ENCODE results near the gene PRKCZ.

The PRKCZ gene

DNA sequence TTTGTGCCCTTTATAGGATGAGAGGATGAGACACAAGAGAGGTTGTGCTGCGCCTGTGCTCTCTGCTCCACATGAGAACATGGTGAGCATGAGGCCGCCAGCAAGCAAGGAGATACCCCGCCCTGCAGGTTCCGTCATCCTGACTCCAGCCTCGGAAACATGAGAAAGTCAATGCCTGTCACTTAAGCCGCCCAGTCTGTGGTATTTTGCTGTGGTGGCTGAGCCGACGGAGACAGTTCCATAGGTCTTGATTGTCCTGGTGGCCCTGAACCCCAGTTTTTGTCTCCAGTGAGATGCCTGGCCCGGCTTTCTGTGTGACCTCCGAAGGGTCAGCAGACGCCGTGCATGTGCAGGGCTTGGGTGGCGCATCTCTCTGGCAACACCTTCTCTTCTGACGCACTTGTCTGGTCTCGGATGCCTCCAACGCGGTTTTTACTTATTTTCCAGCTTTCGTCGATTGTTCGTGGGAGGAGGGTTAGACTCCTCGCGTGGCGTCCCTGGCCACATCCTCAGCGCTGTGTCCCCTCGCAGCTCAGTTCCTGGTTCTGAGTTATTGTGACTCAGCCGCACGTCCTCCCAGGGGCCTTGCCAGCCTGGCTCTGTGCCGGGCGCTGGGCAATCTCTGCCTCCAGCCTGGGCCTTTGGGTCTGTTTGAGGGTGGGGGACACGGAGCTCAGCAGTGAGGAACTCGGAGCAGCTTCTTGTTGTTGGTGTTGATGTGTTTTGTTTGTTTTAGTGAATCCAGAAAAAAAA is 74.4 kb downstream of the PRKCZ start:
- no peak for DNase-seq

DNA sequence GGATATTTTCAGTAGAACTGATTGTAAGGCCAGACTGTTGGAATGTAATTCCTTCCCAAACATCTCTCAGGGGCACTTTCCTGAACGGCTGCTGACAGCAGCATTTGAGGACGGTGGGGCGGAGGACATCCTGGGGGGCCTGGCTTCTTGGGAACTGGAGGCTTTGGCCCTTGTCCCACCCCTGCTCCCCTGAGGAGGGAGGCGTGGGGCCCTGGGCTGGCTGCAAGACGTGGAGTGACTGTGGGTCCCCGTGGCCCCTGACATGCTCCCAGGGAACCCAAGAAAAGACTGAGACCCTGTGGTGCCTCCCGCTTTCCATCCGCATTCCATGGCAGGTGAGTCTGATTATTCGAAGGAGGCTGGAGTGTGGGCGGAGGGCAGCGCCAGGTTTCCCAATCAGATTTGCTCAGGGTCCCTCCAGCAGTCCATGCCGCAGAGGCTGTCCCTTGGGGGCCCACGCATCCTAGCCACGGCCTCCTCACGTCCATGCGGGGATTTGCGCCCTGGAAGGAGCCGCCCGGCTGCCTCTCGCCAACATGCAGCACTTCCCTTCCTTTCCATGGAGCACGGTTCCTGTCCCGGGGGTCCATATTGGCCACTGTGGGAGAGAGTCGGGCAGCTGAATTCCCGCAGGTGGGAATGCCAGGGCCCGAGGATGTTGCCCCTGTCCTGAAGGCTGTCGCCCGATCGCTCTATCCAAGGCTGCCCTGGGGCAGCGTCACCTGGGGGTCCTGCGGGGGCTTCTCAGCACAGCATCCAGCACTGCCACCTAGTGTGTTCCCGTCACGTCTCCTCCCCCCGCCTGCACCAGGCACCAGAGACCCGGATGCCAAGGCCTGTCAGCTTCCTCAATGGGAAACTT is 75.4 kb downstream of the PRKCZ start:
- no peak for DNase-seq

DNA sequence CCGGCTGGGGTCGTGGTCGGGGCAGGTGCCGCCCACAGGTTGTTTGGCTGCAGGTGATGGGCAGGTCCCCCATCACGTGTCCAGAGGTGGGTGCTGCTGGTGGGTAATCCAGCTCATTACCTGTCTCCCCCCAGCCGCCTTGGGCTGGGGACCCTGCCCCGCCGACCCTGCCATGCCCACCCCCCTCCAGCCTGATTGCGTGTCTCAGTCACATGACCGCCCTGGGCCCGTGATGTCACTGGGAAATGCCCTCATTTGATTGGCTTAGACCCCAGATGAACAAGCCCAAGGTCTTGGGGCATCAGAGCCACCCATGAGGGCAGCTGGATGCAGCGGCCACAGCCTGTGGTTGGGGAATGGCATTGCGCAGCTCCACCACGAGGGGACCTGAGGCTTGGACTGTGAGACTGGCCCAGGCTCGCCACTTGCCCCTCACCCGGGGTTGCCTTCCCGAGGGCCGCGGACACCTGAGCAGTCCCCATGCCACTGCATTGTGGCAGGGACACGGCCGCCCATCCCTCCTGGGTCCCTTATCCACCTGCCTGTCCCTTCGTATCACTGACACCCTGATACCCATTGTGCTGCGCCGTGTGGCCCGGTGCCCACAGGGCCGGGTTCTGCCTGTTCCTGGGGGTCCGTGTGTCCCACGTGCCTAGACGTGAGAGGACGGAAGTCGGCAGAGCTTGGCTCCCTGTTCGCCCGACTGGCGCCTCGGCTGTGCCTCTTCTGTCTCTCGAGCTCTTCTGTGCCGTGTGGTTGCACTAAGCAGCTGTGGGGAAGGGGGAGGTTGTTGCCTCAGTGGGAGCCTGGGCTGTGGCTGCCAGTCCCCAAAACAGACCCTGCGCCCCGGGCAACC is 76.3 kb downstream of the PRKCZ start:
- peak in 1 of 2 experiments; percentile 25 for DNase-seq

DNA sequence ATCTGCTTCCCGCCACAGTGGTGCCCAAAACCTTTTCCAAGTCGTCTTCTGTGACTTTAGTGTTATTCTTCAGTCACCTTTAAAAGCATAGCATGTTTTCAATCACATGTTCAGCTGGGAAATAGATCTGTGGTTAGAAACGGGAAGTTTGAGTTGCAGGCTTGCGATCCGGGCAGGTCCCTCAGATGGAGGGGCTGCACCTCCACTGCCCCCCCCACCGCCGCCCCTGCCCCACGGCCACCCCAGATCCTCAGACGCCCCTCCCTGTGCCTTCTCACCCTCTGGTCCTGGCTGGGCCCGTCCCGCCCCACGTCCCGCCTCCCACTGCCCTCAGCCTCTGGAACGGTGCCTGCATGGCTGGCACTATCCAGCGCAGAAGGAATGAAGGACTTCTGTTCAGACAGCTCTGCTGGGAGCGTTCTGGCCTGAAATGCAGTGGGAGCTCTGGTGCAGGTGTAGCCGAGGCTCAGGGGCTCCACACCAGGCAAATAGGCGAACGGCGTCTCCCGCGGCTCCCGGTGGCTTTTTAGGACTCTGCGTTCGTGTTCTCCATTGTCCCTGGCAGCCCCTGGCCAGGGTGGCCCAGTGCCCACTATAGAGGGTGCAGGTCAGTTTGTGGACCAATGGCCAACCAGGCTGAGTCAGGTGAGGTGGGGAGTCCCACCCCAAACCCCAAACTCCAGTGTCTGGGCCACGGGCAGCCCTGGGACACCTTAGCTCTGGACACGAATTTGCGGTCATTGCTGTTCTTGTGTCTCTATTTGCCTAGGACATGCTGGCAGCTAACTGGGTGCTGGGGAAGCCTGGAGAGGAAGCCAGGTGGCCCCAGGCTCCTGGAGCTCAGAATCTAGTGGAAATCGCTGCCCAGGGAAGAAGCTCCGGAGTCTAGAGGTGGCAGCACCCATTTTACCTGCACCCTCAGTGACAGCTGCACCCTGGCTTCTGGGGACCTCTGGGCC is 77.3 kb downstream of the PRKCZ start:
- no peak for DNase-seq

DNA sequence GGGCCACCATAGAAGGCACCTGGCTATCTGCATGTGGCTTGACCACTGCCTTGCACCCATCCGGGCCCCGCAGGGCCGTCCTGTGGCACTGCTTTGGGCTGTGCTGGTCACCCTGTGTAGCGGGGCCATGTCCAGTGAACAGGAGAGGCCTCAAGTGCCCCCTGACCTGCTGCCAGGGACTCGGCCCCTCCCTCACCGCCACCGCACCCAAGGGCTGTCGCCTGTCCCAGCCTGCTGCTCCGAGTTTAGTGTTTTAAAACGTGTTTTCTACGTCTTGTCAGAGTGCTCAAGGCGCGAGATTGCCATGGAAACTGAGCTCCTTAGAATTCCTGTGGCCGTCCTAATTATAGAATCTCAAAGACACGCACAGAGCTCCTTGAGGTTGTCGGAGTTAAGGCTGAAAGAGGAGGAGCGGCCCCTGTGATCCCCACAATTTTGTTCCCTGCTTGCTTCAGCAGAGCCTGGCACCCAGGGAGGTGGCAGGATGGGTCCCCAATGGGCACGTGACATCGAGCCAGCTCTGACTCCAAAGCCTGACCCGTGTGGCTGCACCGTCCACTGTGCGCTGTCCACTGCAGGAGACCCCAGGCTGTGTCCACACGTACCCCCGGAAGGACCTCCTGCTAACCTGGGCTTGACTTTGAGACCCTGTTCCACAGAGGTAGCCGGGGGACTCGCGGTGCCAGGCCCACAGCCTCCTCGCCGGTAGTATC is 78.1 kb downstream of the PRKCZ start:
- DNase-seq, result no peak

DNA sequence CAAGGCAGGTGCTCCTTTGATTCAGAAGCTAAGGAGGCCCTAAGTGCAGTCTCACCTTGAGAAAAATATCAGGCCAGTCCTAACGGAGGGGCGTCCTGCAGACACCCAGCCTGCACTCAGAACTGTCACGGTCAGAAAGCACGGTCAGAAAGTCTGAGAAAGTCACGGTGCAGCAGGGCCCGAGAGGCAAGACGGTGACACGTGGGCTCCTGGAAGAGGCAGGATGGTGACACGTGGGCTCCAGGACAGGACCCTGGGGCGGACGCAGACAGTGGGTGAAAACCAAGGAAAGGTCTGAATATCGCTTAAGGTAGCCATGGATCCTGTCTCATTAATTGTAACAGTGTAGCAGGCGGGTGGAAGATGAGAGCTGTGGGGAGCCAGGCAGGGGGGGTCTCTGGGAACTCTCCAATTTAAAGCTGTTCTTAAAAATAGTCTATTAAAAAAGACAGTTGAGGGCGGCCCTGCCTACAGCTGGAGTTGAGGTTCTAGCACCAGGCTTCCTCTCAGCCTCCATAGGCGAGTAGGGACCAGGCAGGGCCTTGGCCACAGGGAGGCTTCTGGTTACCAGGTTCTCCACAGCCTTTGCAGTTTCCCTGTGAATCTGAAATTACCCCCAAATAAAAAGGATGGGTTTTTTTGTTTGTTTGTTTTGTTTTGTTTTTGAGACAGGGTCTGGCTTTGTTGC is 79.2 kb downstream of the PRKCZ start:
- no peak for DNase-seq

DNA sequence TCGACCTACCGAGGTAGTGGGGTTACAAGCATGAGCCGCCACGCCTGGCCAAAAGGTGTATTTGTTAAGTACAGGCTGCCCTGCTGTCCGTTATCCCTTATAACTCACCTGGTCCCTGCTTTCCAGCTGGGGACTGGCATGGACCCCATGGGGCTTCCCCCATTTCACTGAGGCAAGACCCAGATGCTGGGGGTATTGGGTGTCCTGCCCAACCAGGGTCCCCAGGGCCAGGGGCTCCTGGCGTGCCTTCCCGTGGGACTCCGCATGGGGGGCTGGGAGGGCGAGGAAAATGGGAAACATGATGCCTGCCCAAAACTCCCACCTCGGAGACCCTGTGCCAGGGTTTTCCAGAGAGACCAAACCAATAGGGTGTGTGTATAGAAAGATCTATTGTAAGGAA is 79.9 kb downstream of the PRKCZ start:
- DNase-seq, result no peak

DNA sequence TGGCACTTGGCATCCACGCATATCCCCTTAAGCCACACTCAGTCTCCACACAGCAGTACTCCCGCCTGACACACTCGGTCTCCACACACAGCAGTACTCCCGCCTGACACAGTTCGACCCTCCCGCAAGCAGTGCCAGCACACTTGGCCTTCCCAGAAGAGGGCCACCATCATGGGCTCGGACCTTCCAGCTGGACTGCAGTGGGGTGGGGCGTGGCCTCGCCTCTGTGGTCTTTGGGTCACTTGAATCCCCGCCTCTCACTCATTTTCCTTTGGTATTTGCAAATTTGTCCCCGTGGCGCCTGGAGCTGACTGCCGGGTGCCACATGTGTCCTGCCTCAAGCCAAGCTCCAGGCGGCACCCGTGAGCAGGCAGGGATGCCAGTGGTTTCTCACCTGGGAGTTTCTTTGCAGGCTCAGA is 80.7 kb downstream of the PRKCZ start:
- DNase-seq, result no peak

DNA sequence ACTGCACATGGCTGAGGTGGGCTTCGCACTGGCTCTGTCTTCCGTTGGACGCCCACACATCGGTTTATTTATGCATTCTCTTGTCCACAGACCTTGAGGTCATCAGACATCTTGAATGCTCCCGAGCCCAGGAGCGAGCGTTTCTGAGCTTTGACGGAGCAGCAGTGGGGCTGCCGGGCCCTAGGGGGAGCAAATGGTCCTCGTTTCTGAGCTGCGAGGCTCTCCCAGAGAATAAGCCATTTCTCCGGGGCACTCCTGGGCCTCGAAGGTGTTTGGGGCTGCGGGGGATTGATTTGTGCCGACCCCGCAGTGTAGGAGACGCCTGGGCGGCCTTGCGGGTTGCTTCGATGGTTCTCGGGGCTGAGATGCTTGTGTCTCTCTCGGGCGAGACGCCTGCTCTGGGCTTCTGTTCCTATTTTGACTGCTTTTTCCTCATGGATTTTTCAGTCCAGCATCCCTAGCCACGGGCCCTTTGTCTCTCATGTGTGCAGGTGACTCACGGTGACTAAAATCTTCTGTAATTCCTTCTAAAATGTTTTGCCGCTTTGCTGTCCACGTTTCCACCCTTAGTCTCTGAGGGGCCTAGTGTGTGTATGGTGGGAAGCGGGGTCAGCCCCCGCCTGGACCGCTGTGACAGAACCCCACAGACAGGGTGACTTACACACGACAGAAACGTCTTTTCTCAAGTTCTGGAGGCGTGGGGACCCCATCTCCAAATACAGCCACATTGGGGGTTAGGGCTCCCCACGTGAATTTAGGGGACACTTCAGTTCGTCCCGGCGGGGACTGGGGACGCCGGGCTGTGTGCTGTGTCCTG is 82.2 kb downstream of the PRKCZ start:
- DNase-seq, result peak in 1 of 2 experiments; percentile 55

DNA sequence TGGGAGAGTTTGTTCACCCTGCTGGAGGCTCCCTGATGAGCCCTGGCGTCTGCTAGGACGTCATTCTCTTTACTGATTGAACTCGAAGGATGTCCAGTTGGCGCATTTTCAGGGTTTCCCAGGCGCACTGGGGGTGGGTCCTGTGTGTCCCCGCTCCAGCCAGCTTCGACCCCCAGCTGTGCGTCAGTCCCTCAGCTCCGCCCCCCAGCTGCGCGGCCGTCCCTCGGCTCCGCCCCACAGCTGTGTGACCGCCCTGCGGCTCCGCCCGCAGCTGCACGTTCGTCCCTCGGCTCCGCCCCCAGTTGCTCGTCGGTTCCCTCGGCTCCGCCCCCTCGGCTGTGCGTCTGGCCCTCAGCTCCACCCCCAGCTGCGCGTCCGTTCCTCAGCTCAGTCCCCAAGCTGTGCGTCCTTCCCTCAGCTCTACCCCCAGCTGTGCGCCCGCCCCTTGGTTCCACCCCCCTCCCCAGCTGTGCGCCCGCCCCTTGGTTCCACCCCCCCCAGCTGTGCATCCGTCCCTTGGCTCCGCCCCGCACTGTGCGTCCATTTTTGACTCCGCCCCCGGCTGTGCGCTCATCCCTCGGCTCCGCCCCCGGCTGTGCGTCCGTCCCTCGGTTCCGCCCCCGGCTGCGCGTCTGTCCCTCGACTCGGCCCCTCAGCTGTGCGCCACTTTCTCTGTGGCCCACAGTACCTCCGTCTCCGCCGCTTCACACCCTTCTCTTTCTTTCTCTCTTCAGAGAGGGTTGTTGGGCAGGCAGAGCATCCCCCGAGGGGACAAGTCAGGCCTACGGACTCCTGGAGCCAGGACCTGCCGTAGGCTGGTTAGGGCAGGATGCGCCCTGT is 83.0 kb downstream of the PRKCZ start:
- DNase-seq, result peak; percentile 79 to 88

DNA sequence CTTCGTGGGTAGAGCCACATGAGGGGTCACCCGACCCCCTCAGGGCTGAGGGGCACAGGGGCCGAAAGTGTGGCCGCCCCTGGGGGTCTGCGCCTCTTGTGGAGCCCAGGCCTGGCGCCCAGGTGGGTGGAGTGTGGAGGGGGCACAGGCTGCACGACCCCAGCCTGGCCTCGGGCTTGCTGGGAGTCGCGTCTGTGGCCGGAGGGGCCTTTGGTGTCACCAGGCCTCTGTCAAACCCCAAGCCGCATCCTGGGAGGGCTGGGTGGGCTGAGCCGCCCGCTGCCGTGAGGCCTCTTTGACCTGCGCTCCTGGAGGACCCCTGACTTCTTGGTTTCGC is 83.6 kb downstream of the PRKCZ start:
- DNase-seq, result no peak

DNA sequence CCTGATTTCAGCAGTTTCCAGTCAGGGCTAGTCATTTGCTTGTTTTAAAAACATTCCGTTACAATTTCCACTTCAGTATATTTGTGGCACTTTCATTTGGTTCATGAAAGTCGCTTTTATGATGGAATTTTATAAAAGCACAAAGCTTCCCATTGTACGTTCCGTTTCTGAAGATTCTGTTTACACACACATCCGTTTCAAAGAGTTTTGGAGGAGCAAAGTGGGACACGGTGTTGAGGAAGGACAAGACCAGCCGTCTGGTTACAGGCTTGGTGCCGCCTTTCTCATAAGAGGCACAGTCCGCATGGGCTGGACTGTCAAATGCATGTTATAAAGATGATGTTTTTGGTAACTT is 84.0 kb downstream of the PRKCZ start:
- DNase-seq, result no peak

DNA sequence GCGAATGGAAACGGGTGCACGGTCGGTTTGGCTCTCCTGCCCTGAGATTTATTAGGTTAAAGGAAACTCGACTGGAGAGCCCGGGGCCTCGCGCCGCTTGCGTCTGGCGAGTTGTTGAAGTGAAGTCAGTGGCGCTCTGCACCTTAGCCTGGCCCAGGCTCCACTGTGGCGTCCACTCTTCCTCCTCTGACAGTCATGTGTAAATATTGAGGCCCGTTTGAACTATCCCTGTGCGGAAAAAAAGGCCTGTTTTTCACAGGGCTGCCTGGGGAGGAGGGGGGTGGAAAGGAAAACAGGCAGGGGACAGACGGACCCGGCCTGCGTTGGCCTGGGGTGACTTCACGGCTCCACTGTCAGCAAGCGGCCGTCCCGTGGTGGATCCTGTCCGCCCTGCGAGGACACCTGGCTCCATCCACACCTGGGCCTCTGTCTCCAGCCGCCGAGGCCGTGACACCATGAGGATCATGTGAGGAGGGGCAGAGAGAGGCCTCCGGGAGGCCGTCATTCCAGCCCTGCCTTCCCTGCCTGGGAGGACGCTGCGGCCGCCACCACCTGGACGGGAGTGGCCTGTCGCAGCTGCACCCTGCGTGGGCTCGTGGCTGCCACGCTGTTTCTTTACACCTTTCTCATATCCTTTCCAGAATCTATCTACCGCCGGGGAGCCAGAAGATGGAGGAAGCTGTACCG is 84.6 kb downstream of the PRKCZ start:
- no peak for DNase-seq

DNA sequence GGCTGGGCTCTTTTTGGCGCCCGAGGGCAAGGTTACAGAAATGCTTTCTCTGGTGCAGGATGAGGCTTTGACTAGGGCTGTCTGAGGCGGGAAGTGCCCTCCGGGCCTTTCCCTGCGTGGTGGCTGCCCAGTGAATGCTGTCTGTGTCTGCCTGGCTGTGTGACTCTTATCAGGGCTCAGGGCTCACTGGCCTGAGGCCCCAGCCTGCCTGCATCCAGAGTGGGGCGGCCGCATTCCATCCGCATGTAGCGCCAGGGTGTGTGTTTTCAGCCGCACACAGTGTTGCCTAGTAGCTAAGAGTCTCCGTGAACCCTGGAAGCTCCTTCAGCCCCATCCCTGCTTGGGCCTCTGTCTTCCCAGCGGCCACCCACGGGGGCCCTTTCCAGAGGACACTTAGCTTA is 85.2 kb downstream of the PRKCZ start:
- DNase-seq, result no peak

DNA sequence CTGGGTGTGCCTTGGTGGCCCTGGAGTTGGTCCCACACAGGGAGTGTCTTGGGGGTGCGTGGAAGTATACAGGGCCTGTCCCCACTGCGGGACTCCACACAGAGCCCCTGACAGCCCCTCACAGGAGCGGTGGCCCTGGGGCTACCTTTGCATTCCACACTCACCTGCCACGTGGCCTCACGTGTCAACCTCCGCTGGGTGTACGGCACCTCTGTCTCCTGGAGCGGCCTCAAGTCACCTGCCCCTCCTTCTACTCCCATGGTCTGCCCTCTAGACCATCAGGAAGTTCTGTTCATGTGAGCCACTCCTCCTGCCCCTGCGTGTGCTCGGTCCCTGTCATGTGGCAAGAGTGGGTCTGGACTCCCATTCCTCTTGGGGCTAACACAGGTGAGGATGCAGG is 85.7 kb downstream of the PRKCZ start:
- DNase-seq, result no peak

DNA sequence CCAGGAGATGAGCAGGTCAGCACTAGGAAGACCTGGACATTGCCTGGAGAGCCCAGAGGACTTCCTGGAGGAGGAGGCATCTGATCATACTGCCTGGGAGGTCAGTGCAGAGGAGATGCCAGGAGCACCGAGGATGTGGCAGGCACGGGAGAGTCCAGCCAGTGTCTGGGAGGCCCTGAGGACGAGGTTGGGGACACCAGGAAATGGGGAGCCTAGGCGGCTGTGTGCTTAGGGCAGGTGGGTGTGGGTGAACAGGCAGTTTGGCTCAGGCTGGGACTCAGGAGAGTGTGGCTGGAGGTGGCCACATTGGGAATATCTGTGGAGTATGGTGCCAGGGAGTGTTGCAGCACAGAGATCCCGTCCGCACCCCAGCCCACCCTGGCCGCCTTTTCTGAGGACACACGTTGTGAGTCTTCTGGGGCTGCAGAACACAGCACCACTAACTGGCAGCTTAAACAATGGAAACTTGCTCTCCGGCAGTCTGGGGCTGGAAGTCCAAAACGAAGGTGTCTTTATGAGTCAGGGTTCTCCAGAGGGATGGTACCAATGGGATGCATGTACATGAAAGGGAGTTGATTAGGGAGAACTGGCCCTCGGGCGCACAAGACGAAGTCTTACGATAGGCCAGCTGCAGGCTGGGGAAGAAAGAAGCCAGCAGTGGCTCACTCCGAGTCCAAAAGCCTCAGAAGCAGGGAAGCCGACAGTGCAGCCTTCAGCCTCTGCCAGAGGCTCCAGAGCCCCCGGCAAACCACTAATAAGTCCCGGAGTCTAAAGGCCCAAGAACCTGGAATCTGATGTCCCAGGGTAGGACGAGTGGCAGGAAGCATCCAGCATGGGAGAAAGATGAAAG is 86.4 kb downstream of the PRKCZ start:
- DNase-seq, result no peak
